Measurements from ENCODE around the gene MGST2. TPM values are rescaled to one million over a fixed set of nuclear protein-coding genes. Genes with fewer than 3 reads are reported as not detected.

The MGST2 gene
- total RNA-seq, 1 experiment from 2014 or later: 27.5 TPM

GRCh38 chr4:139642364-139642763, 23.3 kb upstream of the MGST2 start:
- H3K4me3 Mint-ChIP-seq (ENCODE audit: unreplicated experiment): no peak overlapping the region
- DNase-seq (ENCODE audit: unreplicated experiment): no peak
- no peaks in the 10 kb centered on the region for H3K27me3 Mint-ChIP-seq (ENCODE audit: insufficient read depth, unreplicated experiment)
- no peak overlapping the region for H3K27ac Mint-ChIP-seq (ENCODE audit: low read depth, unreplicated experiment)
- POLR2A ChIA-PET: no interaction called here
- intact Hi-C loops (cut with micrococcal nuclease): loop anchor here (10.0 kb wide), 1 partner anchor 228 kb away; no protein-coding TSS in a partner anchor
- CTCF ChIA-PET: interaction anchor here (0.9 to 6.0 kb wide), 4 partner anchors 10 to 38 kb away, joined by 3 to 32 read pairs (median 8); no protein-coding TSS in a partner anchor
- no peak for TF ChIP-seq CTCF (IDR thresholded peaks at IDR 0.05; ENCODE audit: unreplicated experiment)
- H3K4me1 Mint-ChIP-seq (ENCODE audit: insufficient read depth, unreplicated experiment): peaks cover 40% of the 10 kb centered on the region
- peaks cover 7% of the 10 kb centered on the region for H3K9me3 Mint-ChIP-seq (ENCODE audit: unreplicated experiment)
- no TSS peak for BruUV-seq (replicated peaks)
- H3K36me3 Mint-ChIP-seq (ENCODE audit: insufficient read depth, unreplicated experiment): no peaks in the 10 kb centered on the region

GRCh38 chr4:139643042-139643895, 22.4 kb upstream of the MGST2 start:
- no peak for TF ChIP-seq CTCF (IDR thresholded peaks at IDR 0.05; ENCODE audit: unreplicated experiment)
- no peak overlapping the region for H3K27ac Mint-ChIP-seq (ENCODE audit: low read depth, unreplicated experiment)
- no peaks in the 10 kb centered on the region for H3K27me3 Mint-ChIP-seq (ENCODE audit: insufficient read depth, unreplicated experiment)
- BruUV-seq (replicated peaks): no TSS peak
- peaks cover 42% of the 10 kb centered on the region for H3K4me1 Mint-ChIP-seq (ENCODE audit: insufficient read depth, unreplicated experiment)
- no peaks in the 10 kb centered on the region for H3K36me3 Mint-ChIP-seq (ENCODE audit: insufficient read depth, unreplicated experiment)
- ChIA-PET CTCF (interaction anchor here (0.6 to 6.0 kb wide), 5 partner anchors 9 to 39 kb away, joined by 3 to 32 read pairs (median 3); no protein-coding TSS in a partner anchor), POLR2A (interaction anchor here (0.6 to 0.7 kb wide), 2 partner anchors 14 to 17 kb away, joined by 3 to 4 read pairs; no protein-coding TSS in a partner anchor)
- H3K9me3 Mint-ChIP-seq (ENCODE audit: unreplicated experiment): peaks cover 7% of the 10 kb centered on the region
- intact Hi-C loops (cut with micrococcal nuclease): loop anchor here (10.0 kb wide), 1 partner anchor 228 kb away; no protein-coding TSS in a partner anchor
- H3K4me3 Mint-ChIP-seq (ENCODE audit: unreplicated experiment): no peak overlapping the region
- no peak for DNase-seq (ENCODE audit: unreplicated experiment)

- CTCF ChIA-PET: interaction anchor here (0.7 to 24.2 kb wide), 6 partner anchors 11 to 715 kb away, joined by 3 to 476 read pairs (median 5); no protein-coding TSS in a partner anchor
- Mint-ChIP-seq H3K4me3 (ENCODE audit: unreplicated experiment) (no peak overlapping the region), H3K9me3 (ENCODE audit: unreplicated experiment) (no peaks in the 10 kb centered on the region), H3K27me3 (ENCODE audit: insufficient read depth, unreplicated experiment) (no peaks in the 10 kb centered on the region), H3K27ac (ENCODE audit: low read depth, unreplicated experiment) (peak overlapping the region; percentile 68), H3K36me3 (ENCODE audit: insufficient read depth, unreplicated experiment) (no peaks in the 10 kb centered on the region), H3K4me1 (ENCODE audit: insufficient read depth, unreplicated experiment) (peaks cover 42% of the 10 kb centered on the region)
- no peak for TF ChIP-seq CTCF (IDR thresholded peaks at IDR 0.05; ENCODE audit: unreplicated experiment)
- DNase-seq (ENCODE audit: unreplicated experiment): peak; percentile 58
- intact Hi-C loops (cut with micrococcal nuclease): loop anchor here (10.0 kb wide), 1 partner anchor 231 kb away; no protein-coding TSS in a partner anchor
- POLR2A ChIA-PET: interaction anchor here (0.6 to 2.5 kb wide), 10 partner anchors 11 to 1062 kb away, joined by 3 to 13 read pairs (median 3); partner anchors contain the start of gene NAA15
- no TSS peak for BruUV-seq (replicated peaks)
Measured at GRCh38 chr4:139645458-139645857, 20.2 kb upstream of the MGST2 start.

- no peak for TF ChIP-seq CTCF (IDR thresholded peaks at IDR 0.05; ENCODE audit: unreplicated experiment)
- Mint-ChIP-seq H3K9me3 (ENCODE audit: unreplicated experiment) (no peaks in the 10 kb centered on the region), H3K4me3 (ENCODE audit: unreplicated experiment) (peak overlapping the region; percentile 56), H3K36me3 (ENCODE audit: insufficient read depth, unreplicated experiment) (no peaks in the 10 kb centered on the region), H3K4me1 (ENCODE audit: insufficient read depth, unreplicated experiment) (peaks cover 42% of the 10 kb centered on the region), H3K27ac (ENCODE audit: low read depth, unreplicated experiment) (peak overlapping the region; percentile 68), H3K27me3 (ENCODE audit: insufficient read depth, unreplicated experiment) (no peaks in the 10 kb centered on the region)
- no TSS peak for BruUV-seq (replicated peaks)
- CTCF ChIA-PET: interaction anchor here (0.8 to 24.2 kb wide), 5 partner anchors 9 to 125 kb away, joined by 3 to 476 read pairs (median 5); no protein-coding TSS in a partner anchor
- POLR2A ChIA-PET: interaction anchor here (1.1 to 2.5 kb wide), 3 partner anchors 11 to 91 kb away, joined by 3 to 9 read pairs (median 4); no protein-coding TSS in a partner anchor
- intact Hi-C loops (cut with micrococcal nuclease): loop anchor here (10.0 kb wide), 1 partner anchor 232 kb away; no protein-coding TSS in a partner anchor
- DNase-seq (ENCODE audit: unreplicated experiment): peak; percentile 56
Measured at GRCh38 chr4:139647184-139647583, 18.4 kb upstream of the MGST2 start.
